ENCODE measurements around the gene THTPA. TPM values are rescaled to one million over a fixed set of nuclear protein-coding genes. Genes with fewer than 3 reads are reported as not detected.

The THTPA gene
- total and polyA plus RNA-seq, 2 of the 13 experiments (the other 11 are each of a cell fraction or from before 2014, with no cell fraction given), result 7.4 to 8.7 TPM

- TF ChIP-seq RARA (CRISPR knock-in tag; IDR thresholded peaks at IDR 0.05), result 0 out of 2 replicates have a peak, but pooled peaks have one; percentile 12
- TF ChIP-seq, protein P1, sequence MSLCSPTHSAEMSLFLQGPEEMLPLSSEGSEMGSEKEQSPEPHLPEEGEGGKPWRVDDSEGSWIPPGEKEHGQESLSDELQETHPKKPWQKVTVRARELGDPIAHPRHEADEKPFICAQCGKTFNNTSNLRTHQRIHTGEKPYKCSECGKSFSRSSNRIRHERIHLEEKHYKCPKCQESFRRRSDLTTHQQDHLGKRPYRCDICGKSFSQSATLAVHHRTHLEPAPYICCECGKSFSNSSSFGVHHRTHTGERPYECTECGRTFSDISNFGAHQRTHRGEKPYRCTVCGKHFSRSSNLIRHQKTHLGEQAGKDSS (CRISPR knock-in tag; IDR thresholded peaks at IDR 0.05; ENCODE audit: borderline replicate concordance, low read depth), result no peak
- TF ChIP-seq ZNF20 (CRISPR knock-in tag; IDR thresholded peaks at IDR 0.05), result no peak
- no peak for TF ChIP-seq ZNF292 (CRISPR knock-in tag; IDR thresholded peaks at IDR 0.05; ENCODE audit: borderline replicate concordance, low read depth)
- no peak for TF ChIP-seq ARNT (IDR thresholded peaks at IDR 0.05)
- TF ChIP-seq, protein P2, sequence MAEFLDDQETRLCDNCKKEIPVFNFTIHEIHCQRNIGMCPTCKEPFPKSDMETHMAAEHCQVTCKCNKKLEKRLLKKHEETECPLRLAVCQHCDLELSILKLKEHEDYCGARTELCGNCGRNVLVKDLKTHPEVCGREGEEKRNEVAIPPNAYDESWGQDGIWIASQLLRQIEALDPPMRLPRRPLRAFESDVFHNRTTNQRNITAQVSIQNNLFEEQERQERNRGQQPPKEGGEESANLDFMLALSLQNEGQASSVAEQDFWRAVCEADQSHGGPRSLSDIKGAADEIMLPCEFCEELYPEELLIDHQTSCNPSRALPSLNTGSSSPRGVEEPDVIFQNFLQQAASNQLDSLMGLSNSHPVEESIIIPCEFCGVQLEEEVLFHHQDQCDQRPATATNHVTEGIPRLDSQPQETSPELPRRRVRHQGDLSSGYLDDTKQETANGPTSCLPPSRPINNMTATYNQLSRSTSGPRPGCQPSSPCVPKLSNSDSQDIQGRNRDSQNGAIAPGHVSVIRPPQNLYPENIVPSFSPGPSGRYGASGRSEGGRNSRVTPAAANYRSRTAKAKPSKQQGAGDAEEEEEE (CRISPR knock-in tag; IDR thresholded peaks at IDR 0.05; ENCODE audit: borderline replicate concordance), result no peak
- TF ChIP-seq ZFAT (CRISPR knock-in tag; conservative IDR thresholded peaks at IDR 0.05), result no peak
- 0 out of 2 replicates have a peak, but pooled peaks have one; percentile 15 for TF ChIP-seq PHF8 (CRISPR knock-in tag; IDR thresholded peaks at IDR 0.05)
- TF ChIP-seq ZNF17 (CRISPR knock-in tag; IDR thresholded peaks at IDR 0.05), result no peak
- TF ChIP-seq ZC3H13 (CRISPR knock-in tag; IDR thresholded peaks at IDR 0.05), result 0 out of 2 replicates have a peak, but pooled peaks have one; percentile 59
- TF ChIP-seq ZNF749 (CRISPR knock-in tag; IDR thresholded peaks at IDR 0.05; ENCODE audit: borderline replicate concordance), result no peak
- peak; percentile 42; the same call in 1 of the 2 replicates for TF ChIP-seq THAP11 (CRISPR knock-in tag; IDR thresholded peaks at IDR 0.05)
- no peak for TF ChIP-seq ZNF101 (CRISPR knock-in tag; IDR thresholded peaks at IDR 0.05; ENCODE audit: borderline replicate concordance, low read depth)
- TF ChIP-seq HOXA5 (CRISPR knock-in tag; IDR thresholded peaks at IDR 0.05), result no peak
- TF ChIP-seq XBP1 (CRISPR knock-in tag; IDR thresholded peaks at IDR 0.05), result no peak
- TF ChIP-seq ZNF263 (CRISPR knock-in tag; IDR thresholded peaks at IDR 0.05), result no peak
- TF ChIP-seq ZNF557 (CRISPR knock-in tag; IDR thresholded peaks at IDR 0.05), result no peak
- no peak for TF ChIP-seq PHF21A (CRISPR knock-in tag; IDR thresholded peaks at IDR 0.05)
- TF ChIP-seq, protein P3, sequence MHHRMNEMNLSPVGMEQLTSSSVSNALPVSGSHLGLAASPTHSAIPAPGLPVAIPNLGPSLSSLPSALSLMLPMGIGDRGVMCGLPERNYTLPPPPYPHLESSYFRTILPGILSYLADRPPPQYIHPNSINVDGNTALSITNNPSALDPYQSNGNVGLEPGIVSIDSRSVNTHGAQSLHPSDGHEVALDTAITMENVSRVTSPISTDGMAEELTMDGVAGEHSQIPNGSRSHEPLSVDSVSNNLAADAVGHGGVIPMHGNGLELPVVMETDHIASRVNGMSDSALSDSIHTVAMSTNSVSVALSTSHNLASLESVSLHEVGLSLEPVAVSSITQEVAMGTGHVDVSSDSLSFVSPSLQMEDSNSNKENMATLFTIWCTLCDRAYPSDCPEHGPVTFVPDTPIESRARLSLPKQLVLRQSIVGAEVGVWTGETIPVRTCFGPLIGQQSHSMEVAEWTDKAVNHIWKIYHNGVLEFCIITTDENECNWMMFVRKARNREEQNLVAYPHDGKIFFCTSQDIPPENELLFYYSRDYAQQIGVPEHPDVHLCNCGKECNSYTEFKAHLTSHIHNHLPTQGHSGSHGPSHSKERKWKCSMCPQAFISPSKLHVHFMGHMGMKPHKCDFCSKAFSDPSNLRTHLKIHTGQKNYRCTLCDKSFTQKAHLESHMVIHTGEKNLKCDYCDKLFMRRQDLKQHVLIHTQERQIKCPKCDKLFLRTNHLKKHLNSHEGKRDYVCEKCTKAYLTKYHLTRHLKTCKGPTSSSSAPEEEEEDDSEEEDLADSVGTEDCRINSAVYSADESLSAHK (CRISPR knock-in tag; IDR thresholded peaks at IDR 0.05; ENCODE audit: borderline replicate concordance), result no peak
- TF ChIP-seq KAT2B (IDR thresholded peaks at IDR 0.05; ENCODE audit: borderline replicate concordance, low read depth, low read length), result peak; percentile 5; the same call in 1 of the 2 replicates
- TF ChIP-seq EHMT2 (IDR thresholded peaks at IDR 0.05; ENCODE audit: borderline replicate concordance, low read depth, low read length), result no peak
- peak; percentile 24 for TF ChIP-seq PHB2 (IDR thresholded peaks at IDR 0.05; ENCODE audit: partially characterized antibody)
- TF ChIP-seq DPF2 (CRISPR knock-in tag; IDR thresholded peaks at IDR 0.05; ENCODE audit: borderline replicate concordance, low read depth), result 0 out of 2 replicates have a peak, but pooled peaks have one; percentile 28
- no peak for TF ChIP-seq ETV6 (CRISPR knock-in tag; conservative IDR thresholded peaks at IDR 0.05)
Observed at GRCh38 chr14:23544511-23545447, 11.3 kb upstream of the THTPA start (continued).

Data from HepG2 (cell line).